GM21423 (cell line): ENCODE measurements around the gene RPL14.

Source experiments
- ATAC-seq: cut with Tn5 transposase; IDR thresholded peaks from one replicate; pipeline ENCODE4 v1.9.1; 2021; ENCODE audit warnings: mild to moderate bottlenecking, moderate library complexity; ENCODE audit not compliant: unreplicated experiment

Gene RPL14

DNA sequence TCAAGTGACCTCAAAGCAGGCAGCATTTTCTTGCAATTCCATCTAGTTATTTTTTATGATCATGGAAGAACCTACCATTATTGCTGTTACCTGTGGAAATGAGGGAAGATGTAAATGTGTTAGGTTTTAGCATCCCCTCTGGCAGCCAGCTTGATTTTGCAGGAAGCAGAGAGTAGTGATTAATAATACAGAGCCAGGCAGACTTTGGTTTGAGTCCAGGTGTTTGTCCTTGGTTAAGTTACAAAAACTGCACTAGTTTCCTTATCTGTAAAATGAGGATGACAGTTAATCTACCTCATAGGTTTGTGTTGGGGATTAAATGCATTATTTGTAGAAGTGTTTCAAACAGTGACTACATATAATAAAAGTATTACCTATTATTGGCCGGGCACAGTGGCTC, 60.9 kb downstream of the RPL14 start:
- no peak for ATAC-seq
